ENCODE data around the gene RGS19.

The RGS19 gene

DNA sequence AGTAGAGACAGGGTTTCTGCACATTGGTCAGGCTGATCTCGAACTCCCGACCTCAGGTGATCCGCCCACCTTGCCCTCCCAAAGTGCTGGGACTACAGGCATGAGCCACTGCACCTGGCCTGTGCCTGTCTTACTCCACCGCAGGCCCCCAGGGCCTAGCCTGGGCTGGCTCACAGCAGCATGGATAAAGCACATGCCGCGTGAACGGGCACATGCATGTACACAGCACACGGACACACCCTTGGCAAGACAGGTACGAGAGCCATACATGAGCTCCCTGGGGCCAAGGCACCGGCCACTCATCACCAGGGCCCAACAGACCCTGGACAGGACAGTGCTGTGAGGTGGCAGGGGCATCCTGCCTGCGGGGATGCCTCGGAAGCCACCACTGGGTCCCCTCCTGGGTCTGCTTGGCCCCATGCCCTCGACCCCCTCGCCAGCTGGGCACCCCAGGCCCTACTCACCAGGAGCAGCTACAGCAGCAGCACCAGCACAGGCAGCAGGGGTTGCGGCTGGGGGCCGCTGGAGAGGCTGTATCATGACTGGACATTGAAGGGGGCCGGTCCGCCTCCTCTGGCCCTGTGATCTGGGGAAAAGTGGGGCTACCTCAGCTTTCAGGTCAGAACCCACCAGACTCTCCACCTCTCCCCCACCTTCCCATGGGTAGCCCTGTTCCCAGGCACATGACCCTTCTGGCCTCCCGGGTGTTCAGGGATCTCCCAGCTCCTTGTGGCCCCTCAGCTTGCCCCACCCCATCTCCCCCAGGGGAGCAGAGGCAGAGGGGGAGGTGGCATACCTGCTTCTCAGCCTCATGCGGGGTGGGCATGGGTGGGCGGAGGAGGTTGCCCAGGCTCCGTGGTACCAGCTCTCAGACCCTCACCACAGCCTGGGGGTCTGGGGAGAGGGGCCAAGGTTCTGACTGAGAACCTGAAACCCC, 3.0 kb downstream of the RGS19 start:
- DNase-seq, result no peak

DNA sequence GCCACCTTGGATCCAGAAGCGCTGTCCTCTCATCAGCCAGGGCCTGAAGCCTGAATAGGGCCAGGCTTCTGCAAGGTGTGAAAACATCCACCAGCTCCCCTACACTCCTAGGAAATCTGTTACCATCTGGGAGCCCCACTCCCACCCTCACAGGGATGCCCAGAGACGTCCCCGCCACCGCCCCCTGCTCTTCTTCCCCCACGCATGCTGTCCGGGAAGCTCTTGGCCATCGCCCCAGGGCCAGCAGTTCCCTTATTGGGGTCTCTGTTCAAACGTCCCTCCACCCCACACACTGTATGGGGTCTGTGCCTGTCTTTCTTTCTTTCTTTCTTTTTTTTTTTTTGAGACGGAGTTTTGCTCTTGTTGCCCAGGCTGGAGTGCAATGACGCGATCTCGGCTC, 3.8 kb downstream of the RGS19 start:
- DNase-seq, result no peak

DNA sequence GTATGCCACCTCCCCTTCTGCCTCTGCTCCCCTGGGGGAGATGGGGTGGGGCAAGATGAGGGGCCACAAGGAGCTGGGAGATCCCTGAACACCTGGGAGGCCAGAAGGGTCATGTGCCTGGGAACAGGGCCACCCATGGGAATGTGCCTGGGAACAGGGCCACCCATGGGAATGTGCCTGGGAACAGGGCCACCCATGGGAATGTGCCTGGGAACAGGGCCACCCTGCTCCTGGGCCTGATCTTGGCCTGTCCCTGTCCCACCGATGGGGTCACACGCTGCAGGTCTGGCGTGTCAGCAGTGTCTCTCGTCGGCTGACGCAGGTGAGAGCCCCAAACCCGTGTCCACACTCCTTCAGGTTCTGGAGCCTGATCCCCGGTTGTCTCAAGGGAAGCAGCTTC, 4.4 kb downstream of the RGS19 start:
- DNase-seq, result no peak

DNA sequence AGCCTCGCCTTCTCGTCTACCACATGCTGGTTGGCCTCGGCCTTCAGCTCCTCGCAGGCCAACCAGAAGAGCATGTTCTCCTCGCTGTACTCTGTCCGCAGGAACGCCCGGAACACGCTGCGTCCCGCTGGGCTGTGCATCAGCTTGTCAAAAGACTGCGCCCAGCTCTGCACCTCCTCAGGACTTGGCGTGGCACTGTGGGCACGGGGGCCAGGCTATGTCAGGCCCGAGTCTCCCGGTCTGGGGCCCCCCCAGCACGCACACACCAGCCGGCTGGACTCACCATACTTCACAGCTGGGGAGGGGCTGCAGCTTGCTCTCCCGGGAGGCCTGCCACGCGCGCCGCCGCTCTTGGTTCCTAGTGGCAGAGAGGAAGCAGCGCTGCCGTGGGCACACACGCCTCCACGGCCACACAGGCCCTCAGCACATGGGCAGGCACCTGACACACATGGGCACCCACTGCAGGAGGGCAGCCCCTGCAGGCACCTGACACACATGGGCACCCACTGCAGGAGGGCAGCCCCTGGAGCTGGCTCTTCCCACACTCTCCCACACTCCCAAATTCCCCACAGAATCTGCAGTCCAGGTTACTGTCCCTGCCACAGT, 5.0 kb downstream of the RGS19 start:
- DNase-seq, result no peak

DNA sequence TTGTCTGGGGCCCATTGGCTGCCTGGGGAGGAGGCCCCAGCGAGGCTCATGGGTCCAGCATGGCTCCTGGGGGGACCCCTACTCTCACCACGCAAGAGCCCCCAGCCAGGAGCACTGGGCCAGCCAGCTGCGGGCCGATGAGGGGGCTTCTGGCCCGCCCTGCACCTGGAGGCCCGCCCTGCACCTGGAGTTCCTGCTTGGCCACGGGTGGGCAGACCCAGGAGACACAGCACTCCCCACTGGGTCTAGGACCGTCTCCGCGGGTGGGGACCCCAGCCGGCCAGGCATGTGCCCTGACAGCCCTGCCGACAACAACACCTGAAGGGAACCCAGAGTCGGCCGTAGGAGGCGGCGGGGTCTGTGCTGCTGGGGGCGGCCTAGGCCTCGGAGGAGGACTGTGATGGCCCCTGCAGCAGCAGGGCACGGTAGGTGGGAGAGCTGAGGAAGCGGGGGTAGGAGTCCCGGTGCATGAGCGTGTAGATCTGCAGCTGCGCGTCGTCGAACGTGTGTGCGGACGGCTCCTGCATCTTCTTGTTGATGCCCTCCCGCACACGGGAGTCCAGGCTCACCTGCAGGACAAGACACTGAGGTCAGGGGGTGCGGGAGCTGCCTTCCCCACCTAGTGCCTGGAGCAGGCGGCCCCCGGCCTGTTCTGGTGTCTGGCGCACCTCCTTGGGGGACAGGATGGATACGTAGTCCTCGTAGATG, 5.7 kb downstream of the RGS19 start:
- DNase-seq, result no peak

DNA sequence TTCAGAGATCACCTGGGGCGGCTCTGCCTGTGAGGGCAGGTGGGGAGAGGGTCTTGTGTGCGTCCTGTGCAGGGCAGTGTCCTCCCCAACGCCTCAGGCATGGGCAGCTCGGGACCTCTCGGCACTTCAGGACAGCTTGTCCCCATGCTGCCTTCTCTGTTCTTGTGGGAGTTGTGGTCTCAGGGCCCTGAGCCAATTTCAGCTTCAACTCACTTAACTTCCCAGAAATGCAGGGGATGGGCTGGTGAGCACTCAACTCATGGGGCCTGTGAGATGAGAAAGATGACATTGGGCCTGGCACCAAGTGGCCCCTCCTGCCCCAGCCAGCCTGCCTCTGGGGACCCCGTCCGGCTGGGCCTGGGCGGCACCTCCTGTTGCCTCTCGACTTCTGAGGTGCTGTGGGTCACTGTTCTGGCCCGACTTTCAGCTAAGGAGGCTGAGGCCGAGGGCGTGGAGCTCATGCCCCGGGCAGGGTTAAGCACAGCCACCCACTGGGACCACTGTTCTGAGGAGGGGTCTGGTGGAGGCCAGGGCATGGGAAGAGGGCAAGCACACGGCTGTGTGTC, 6.7 kb downstream of the RGS19 start:
- DNase-seq, result no peak

DNA sequence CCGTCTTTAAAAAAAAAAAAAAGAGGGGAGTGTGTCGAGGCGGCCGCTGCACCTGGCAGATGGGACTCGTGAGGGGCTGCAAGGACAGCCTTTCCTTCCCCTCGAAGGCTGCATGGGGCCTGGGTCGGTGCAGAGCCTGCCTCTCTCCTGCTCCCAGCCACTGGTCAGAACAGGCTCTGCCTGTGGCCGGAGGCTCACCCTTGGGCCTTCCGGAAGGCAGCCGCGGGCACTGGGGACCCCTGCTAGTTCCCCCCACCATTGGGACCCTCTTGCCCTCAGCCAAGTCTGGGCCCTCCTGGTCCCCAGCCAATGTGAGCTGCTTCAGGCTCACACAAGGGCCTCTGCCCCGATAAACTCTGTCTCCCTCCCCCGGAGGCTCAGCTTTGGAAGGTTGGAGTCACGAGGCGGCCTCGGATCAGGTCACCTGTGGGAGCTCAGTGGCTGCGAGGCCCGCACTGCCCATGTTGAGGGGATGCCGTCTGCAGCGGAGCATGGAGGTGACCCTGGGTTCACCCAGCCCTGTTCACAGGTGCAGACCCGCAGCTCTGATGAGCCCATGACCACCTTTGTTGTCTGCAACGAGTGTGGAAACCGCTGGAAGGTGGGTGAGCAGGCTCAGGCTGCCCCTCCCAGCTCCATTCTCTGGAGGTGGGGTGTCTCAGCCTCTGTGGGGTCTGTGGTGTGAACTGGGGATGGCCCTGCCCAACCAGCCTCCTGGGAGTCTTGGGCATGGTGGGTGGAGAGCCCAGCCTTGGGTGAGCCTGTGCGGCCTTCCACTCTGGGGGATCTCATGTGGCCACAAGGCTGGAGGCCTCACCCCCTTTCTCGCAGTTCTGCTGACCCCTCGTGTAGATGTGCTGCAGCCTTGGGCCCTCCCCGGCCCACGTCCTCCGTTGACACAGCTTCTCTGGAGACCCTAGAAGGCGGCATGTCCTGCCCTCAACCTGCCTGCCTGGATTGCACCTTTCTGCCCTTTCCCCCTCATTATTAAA, 7.7 kb downstream of the RGS19 start:
- DNase-seq, result no peak

DNA sequence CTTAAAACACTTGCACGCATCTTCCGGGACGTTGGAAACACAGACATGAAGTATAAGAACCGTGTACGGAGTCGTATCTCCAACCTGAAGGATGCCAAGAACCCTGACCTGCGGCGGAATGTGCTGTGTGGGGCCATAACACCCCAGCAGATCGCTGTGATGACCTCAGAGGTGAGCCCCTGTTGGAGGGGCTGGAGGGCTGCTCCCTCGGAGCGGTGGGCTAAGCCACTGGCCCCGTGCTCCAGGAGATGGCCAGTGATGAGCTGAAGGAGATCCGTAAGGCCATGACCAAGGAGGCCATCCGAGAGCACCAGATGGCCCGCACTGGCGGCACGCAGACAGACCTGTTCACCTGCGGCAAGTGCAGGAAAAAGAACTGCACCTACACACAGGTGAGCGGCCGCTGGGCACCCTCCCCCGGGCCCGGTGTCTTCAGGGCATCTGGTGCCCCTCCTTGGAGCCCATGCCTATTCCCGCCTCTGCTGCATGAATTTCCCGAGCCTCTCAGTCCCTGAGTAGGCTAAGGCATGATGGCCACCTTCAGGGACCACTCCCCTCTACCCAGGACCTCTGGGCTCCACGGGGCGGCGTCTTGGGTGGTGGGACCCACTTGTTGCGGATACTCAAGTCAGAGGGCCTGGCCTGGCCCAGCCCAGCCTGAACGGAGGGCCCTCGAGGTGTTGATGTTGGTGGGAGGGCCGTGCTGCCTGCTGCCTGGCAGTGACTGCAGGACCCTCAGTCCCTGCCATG, 8.9 kb downstream of the RGS19 start:
- no peak for DNase-seq

DNA sequence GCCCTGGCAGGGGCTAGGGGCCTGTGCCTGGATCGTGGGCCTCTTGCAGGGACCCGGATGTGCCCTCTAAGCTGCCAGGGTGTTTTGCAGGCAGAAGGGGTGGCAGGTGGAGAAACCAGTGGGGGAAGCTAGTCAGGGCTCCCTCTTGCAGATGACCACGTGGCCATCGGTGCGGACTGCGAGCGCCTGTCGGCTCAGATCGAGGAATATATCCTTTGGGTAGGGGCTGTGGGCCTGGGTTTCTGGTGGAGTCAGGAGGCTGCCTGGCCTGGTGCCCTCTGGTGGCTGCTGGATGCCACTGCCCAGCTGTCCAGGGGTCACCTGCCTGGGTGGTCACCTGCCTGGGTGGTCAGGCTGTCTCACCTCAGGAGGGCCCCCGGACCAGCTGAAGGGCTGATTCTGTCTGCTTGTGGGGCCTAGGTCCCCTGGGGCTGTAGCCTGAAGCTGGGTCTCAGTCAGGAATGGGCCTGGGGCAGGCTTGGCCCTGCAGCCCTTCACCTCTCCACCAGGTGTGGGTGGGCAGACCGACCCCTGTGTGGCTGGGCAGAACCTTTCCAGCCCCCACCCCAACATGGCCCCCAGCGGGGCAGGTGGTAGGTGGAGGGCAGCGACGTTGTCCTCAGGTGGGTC, 9.6 kb downstream of the RGS19 start:
- DNase-seq, result no peak

DNA sequence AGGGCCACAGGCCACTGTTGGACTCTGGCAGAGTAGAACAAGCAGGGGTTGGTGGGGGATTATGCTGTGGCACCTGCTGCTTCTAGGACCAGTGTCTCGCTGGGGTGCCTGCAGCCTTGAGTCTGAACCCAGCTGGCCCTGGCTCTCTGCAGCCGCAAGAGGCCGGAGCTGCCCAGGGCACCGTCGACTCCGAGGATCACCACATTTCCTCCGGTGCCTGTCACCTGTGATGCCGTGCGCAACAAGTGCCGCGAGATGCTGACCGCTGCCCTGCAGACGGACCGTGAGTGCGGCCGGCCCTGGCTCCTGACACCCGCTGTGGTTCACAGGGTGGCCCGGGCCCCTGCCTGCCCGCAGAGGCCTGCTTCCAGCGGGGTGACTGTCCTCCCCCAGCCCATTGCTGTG, 10.1 kb downstream of the RGS19 start:
- DNase-seq, result no peak

DNA sequence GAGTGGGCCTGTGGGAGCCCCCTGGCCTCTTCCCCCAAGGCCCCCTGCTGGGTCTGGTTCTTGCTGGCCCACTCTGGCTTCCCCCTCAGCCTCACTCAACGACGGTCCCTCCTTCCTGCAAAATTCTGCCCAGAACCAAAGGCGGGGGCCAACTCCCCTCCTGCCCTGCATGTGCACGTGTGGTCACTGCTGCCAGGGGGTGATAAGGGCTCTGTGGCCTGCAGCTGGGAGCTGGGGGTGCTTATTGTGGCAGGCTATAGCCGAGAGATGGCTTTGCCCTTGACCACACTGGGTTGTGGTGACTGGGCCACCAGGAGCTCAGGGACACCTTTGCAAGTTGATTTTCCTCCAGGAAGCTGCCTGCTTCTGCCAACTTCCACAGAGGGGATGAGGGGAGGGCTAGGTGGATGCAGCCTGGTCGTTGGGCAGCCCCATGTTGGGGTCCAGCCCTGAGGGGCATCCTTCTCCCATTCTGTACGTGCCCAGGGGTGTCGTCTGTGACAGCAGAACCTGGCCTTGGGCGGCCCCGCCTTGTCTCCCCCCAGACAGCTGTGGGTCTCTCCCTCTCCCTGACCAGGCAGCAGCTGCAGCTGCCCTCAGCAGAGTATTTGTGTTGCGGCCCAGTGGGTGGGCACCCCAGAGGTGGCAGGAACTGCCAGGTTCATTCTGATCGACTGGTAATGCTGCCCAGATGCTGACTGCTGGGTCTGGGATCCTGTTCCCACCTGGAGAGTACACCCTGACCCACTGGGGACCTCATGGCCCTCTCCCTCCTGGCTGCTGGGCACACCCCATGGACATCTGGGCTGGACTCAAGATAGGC, 10.7 kb downstream of the RGS19 start:
- DNase-seq, result no peak

DNA sequence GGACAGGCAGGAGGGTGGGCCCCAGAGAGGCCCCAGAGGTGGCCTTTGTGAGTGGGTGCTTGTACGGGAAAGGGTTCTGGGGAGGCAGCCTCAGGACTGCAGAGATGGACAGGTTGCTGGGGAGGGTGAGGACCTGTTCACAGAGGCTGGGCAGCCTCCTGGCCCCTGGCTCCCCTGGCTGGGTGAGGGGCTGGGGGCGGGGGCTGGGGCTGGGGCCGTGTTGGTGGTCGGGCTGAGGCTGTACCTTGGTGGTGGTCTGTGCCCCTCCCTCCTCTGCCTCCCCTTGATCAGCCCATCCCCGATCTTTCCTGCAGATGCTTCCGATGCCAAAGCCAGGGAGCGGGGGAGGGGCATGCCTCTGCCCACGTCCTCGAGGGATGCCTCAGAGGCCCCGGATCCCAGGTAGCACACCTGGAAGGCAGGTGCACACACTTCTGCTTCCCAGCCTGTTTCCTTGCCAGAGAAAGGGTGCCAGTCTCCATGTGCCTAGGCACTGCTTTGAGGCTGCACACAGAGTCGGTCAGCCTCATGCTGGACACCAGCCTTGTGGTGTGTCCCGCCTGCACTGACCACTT, 11.5 kb downstream of the RGS19 start:
- DNase-seq, result no peak

DNA sequence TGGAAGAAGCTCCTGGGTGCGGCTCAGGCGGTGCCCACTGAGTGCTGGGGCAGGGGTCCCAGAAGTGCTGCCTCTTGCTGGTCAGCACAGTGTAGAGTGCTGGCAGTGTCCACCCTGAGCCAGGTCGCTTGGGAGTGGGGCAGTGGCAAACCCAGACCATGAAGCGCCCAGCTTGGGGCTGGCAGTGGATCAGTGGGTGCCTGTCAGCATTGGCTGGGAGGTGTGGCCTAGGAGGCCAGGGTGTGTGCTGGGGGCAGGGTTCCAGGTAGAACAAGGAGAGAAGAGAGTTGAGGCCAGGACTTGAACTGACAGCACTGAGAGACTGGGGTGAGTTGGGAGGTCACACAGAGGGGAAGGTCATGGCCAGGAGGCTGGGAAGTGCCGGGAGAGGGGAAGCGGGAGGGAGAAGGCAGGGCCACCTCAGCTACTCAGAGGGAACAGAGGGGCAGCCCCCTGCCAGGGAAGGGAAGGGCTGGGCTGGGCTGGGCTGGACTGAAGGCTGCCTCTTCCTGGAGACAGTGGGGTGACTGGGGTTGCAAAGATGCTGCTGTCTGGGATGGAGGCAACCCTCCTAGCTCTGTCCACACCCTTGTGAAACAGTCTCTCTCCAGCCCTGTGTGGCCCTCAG, 12.2 kb downstream of the RGS19 start:
- DNase-seq, result no peak

DNA sequence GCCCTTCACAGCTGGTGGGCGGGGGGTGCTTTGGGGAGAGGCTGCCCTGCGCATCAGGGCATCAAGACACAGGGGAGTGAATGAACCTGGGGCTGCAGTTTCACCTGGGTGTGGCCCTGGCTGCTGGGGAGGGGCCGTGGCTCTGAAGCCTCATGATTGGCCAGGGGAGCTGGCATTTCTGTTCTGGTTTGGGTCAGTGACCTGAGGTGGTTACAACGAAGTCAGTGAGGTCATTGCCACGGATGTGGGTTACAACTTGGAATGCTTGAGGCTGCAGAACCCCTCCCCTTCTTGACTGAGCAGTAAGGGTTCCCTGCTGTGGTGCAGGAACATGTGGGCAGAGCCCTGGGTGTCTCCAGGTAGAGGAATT, 13.4 kb downstream of the RGS19 start:
- peak; percentile 70 to 75 for DNase-seq

DNA sequence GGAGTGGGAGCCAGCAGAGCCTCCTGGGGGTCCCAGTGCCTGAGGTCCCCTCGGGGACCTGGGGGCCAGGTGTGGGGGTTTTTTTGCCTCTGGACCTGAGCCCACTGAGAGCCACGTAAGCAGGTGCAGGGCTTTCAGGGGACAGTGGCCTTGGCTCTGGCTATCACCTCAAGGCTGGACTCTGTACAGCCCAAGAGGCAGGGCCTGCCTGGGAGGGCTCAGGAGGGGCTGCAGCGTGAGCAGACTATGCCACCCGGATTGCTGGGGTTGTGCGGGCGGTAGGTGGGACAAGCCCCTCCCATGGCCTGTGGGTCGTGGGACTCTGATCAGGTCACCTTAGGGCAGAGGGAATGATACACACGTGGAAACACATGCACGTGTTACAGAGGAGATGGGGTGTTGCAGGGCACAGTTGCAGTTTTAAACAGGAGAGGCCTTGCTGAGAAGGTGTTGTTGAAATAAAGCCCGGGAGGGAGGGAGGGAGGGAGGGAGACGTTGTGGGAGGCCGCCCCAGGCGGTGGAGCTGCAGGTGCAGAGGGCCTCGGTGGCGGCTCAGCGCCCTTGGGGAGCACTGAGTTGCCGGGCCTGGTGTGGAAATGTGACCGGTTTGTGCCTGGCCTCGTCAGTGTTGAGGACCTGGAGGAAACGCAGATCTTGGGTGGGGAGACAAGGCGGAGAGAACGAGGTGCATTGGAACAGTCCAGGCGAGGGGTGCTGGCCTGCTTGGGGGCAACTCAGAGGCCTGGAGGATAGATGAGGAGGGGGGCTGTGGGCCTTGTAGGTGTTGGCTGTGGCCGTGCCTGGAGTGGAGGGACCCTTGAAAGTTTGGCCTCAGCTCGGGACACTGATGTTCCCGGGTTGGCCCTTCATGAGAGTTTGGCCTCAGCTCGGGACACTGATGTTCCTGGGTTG, 14.0 kb downstream of the RGS19 start:
- no peak for DNase-seq

DNA sequence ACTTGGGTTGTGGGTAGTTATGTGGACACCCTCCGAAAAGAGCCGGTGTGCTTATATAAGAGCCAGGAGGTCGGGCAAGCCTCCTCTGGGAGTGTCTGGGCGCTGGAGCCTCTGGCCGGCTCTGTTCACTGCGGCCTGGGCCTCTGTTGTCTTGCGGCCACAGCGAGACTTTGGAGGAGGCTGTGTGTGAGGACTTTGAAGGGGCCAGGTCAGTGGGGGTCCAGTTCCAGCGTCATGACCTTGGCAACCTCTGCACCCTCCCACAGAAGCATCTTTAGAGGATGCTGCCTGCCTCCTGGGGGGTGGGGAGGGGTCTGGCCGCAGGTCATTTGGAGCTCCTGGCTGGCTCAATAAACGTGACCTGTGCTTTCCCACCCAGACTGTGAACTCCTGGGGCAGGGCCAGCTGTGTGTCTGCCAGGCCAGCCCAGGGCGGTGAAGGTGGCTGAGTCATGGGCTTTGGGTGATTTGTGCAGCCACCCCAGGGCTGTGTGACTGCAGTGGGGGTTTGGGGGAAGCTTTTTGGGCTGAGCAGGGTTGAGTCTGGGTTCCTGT, 15.1 kb downstream of the RGS19 start:
- DNase-seq, result no peak

DNA sequence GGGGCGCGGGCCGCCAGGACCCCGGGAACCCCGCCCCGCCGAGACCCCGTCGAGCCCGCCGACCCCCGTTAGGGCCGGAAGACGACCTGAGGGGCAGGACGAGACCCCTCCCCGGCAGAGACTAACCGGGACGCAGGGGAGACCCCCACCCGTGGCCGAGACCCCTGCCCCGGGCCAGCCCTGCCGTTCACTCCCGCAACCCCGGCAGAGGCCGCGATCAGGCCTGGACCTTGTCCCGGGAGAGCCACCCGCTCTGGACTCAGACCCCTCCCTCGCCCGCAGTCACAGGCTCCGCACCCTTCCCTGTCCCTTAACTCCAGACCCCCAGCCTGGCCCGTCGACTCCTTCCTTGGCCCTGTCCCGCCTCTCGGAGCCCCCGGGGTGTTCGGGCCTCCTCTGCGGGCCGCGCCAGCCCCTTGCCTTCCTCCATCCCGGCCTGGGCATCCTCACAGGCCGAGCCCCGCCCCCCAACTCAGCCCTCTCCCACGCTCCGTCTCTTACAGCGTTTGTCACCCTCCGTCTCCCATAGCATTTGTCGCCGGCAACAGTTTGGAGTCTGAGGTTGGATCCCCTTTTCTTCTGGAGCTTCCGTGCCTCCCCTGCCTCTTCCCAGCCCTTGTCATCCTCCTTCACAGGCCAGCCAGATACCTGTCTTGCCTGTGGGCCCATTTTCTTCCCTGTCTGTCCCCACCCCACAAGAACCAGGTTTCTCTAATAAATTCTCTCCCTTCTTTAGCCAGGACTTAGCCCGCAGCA, 15.8 kb downstream of the RGS19 start:
- no peak for DNase-seq

All from CD4-positive, alpha-beta T cell treated with Interferon alpha-2 for 1 hour (primary cell).